T-cell (primary cell): ENCODE data around the gene PEAK3. TPM values are rescaled to one million over a fixed set of nuclear protein-coding genes. Genes with fewer than 3 reads are reported as not detected.

Experiments
- ATAC-seq, 4 experiments: fragments of 200-7000 bp in 3 of 4; fragments of 150-1000 bp in 1 of 4; cut with Tn5 transposase; replicated peaks in 1 of 4; 1 replicate in 3 of 4; 2 replicates in 1 of 4; pipeline ENCODE4 v1.10.0; 2021; ENCODE audit warnings: moderate library complexity in 3 of 4, mild to moderate bottlenecking in 2 of 4, moderate number of reproducible peaks in 1 of 4
- CTCF ChIA-PET, 2 donors: fragments of 300-600 bp; sonication (Branson Sonifier 250); formaldehyde crosslinking; loops; one replicate each; lab custom pipeline; 2022; ENCODE audit warnings: antibody characterized with exemption in 2 of 2; lab: Charles Lee
- POLR2A ChIA-PET, 2 donors: fragments of 300-600 bp; sonication (Branson Sonifier 250); formaldehyde crosslinking; loops; one replicate each; lab custom pipeline; 2022; ENCODE audit warnings: antibody characterized with exemption in 2 of 2; lab: Charles Lee
- DNase-seq, 35 experiments: peaks; one replicate each; pipeline versions ENCODE4 v3.0.0 to v3.0.0-alpha.2; 2013 to 2023
- H3K27ac ChIP-seq: one replicate; pipeline ENCODE4 v1.5.1; 2013; ENCODE audit warnings: low read length
- H3K27me3 ChIP-seq, 2 experiments: replicated peaks in 1 of 2; 1 replicate in 1 of 2; 2 replicates in 1 of 2; pipeline versions ENCODE4 v1.6.1 to v1.7.0; 2013; ENCODE audit warnings: low read length in 1 of 2, mixed read lengths in 1 of 2; ENCODE audit not compliant: control insufficient read depth in 2 of 2, insufficient read depth in 2 of 2; ENCODE audit errors: extremely low read depth in 1 of 2
- H3K36me3 ChIP-seq, 2 donors: 1 replicate in 1 of 2; 2 replicates in 1 of 2; pipeline versions ENCODE4 v1.6.1 to v1.7.0; 2013; ENCODE audit warnings: low read length in 1 of 2; ENCODE audit not compliant: control insufficient read depth in 2 of 2, insufficient read depth in 1 of 2; ENCODE audit errors: extremely low read depth in 1 of 2
- H3K4me1 ChIP-seq, 2 experiments: 1 replicate in 1 of 2; 2 replicates in 1 of 2; pipeline versions ENCODE4 v1.6.1 to v1.7.0; 2013; ENCODE audit warnings: low read length in 2 of 2, mixed read lengths in 1 of 2; ENCODE audit not compliant: insufficient read depth in 2 of 2, control insufficient read depth in 1 of 2; ENCODE audit errors: extremely low read depth in 1 of 2
- H3K4me3 ChIP-seq, 2 donors: 1 replicate in 1 of 2; 2 replicates in 1 of 2; pipeline versions ENCODE4 v1.5.1 to v1.7.0; 2013; ENCODE audit warnings: mild to moderate bottlenecking in 2 of 2, low read length in 1 of 2, moderate library complexity in 1 of 2; ENCODE audit not compliant: control insufficient read depth in 1 of 2; ENCODE audit errors: extremely low read depth in 1 of 2
- H3K9me3 ChIP-seq: 2 replicates; pipeline ENCODE4 v1.7.0; 2013
- H3K27ac Mint-ChIP-seq, 2 donors: one replicate each; pipeline ENCODE4 v1.8.0; 2020 to 2021; ENCODE audit warnings: mild to moderate bottlenecking in 2 of 2, mixed read lengths in 2 of 2
- H3K27me3 Mint-ChIP-seq, 2 donors: one replicate each; pipeline ENCODE4 v1.8.0; 2021 to 2022; ENCODE audit warnings: mixed read lengths in 2 of 2
- H3K36me3 Mint-ChIP-seq: one replicate; pipeline ENCODE4 v1.8.0; 2021; ENCODE audit warnings: mixed read lengths
- H3K4me1 Mint-ChIP-seq, 3 donors: one replicate each; pipeline ENCODE4 v1.8.0; 2020 to 2022; ENCODE audit warnings: mixed read lengths in 3 of 3, mild to moderate bottlenecking in 1 of 3
- H3K4me3 Mint-ChIP-seq, 3 donors: one replicate each; pipeline ENCODE4 v1.8.0; 2020 to 2022; ENCODE audit warnings: mild to moderate bottlenecking in 3 of 3, mixed read lengths in 3 of 3, moderate library complexity in 3 of 3
- H3K9me3 Mint-ChIP-seq, 3 donors: one replicate each; pipeline ENCODE4 v1.8.0; 2020 to 2022; ENCODE audit warnings: mixed read lengths in 3 of 3
- WGBS: methylation state at CpG from one replicate; pipeline ENCODE4 v1.1.5; 2013; ENCODE audit warnings: missing lambda C conversion rate; ENCODE audit not compliant: insufficient coverage; 5-methylcytosine and 5-hydroxymethylcytosine counted together
- total RNA-seq, 35 experiments: library from RNA in 6 of 35; stranded (reverse) in 6 of 35; fragments of 120-200 nt in 1 of 35; gene quantifications; one replicate each; pipeline versions ENCODE4 v1.2.1 to v1.2.4 and lab custom pipeline; 2013 to 2026

The PEAK3 gene
- total RNA-seq, 5 donors from 2014 or later (not counting 1 experiment from before 2014, with no cell fraction given): 0.22 to 0.49 (median 0.30) TPM; not detected in 2

DNA sequence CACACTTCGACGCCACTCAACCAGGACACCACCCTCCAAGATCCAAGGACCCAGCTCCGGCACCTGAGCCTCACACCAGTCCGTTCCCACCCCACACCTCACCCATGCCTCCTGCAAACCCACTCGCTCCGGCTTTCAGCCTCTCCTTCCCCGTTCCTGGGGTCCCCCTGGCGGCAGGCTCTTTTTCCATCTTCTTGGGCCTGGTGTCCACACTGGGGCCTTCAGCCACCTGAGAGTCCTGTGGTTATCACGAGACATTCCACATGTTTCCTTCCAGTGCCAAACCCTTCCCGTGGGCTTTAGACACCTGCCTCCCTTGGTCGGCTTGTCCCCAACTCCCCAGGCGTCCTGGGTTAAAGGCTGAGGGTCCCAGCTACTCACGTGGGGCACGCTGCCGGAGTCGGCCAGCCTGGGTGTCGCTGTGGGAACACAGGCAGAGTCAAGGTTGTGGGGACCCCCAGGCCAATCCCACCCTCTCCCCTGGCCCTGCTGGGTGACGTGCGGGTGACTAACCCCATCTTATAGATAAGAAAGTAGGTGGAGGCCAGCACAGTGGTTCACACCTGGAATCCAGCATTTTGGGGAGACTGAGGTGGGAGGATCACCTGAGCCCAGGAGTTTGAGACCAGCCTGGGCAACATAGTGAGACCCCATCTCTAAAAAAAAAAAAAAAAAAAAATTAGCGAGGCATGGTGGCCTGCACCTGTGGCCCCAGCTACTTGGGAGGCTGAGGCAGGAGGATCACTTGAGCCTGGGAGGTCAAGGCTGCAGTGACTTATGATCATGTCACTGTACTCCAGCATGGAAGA, 27.7 kb downstream of the PEAK3 start:
- peak overlapping the region; percentile 41 to 81 (median 54) for H3K4me3 Mint-ChIP-seq

GRCh38 chr19:2253106-2254063, 28.6 kb downstream of the PEAK3 start:
- H3K36me3 ChIP-seq: no peaks in the 10 kb centered on the region
- Mint-ChIP-seq H3K4me3 (peak overlapping the region; percentile 71 to 81 (median 73)), H3K9me3 (no peaks in the 10 kb centered on the region), H3K27ac (peak overlapping the region in 1 of 2 donors; percentile 68), H3K4me1 (peaks cover 18 to 38% (median 22%) of the 10 kb centered on the region in 3 donors), H3K27me3 (peaks cover 0 to 16% of the 10 kb centered on the region in 2 donors), H3K36me3 (no peaks in the 10 kb centered on the region)
- no peak overlapping the region for H3K27ac ChIP-seq
- H3K4me1 ChIP-seq: peaks cover 6 to 68% of the 10 kb centered on the region in 2 experiments
- peak in 27 of 35 experiments; percentile 25 to 71 (median 51) for DNase-seq
- ChIA-PET POLR2A (no interaction called here), CTCF (no interaction called here)
- no peaks in the 10 kb centered on the region for H3K9me3 ChIP-seq
- ATAC-seq: peak; percentile 56 to 66 (median 59)
- H3K4me3 ChIP-seq: peak overlapping the region; percentile 52 to 67
- peaks cover 0 to 50% of the 10 kb centered on the region in 2 experiments for H3K27me3 ChIP-seq
- 8% methylated on average over 69 of the region's 77 CpGs for WGBS

More for the DNA sequence above, 27.7 kb downstream of the PEAK3 start:
- Mint-ChIP-seq H3K36me3 (no peaks in the 10 kb centered on the region), H3K27me3 (peaks cover 0 to 16% of the 10 kb centered on the region in 2 donors), H3K9me3 (no peaks in the 10 kb centered on the region), H3K27ac (peak overlapping the region in 1 of 2 donors; percentile 68), H3K4me1 (peaks cover 22 to 44% (median 27%) of the 10 kb centered on the region in 3 donors)
- DNase-seq (no peak), ATAC-seq (no peak)
- Histone ChIP-seq H3K4me3 (no peak overlapping the region), H3K9me3 (no peaks in the 10 kb centered on the region), H3K36me3 (no peaks in the 10 kb centered on the region), H3K27me3 (peaks cover 0 to 45% of the 10 kb centered on the region in 2 experiments), H3K4me1 (peaks cover 9 to 75% of the 10 kb centered on the region in 2 experiments), H3K27ac (no peak overlapping the region)
- 90% methylated on average over 12 of the region's 20 CpGs for WGBS
- ChIA-PET CTCF (no interaction called here), POLR2A (no interaction called here)

DNA sequence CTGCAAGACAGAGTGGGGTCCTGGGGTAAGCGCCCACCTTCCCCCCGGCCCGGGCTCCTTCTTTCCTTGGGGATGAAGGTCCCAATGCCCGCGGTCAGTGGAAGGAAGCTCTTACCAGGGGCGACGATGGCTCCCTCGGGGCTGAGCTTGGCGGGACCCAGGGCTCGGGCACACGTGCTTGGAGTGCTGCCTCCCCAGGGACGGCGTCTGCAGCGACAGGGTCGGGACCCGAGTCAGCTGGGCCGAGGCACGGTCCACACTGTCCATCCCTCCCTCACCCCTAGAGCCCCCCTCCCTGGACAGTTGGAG, 29.2 kb downstream of the PEAK3 start:
- H3K27me3 Mint-ChIP-seq: peaks cover 0 to 16% of the 10 kb centered on the region in 2 donors
- ChIA-PET CTCF (interaction anchor here in 1 of 2 donors (0.6 kb wide), 1 partner anchor 1735 kb away, joined by 10 read pairs; no protein-coding TSS in a partner anchor), POLR2A (interaction anchor here in 1 of 2 donors (0.5 kb wide), 1 partner anchor 8 kb away, joined by 4 read pairs; no protein-coding TSS in a partner anchor)
- no peak overlapping the region for H3K27ac Mint-ChIP-seq
- H3K4me3 Mint-ChIP-seq: peak overlapping the region; percentile 71 to 81 (median 73)
- H3K36me3 Mint-ChIP-seq: no peaks in the 10 kb centered on the region
- peak overlapping the region; percentile 52 to 67 for H3K4me3 ChIP-seq
- H3K9me3 Mint-ChIP-seq: no peaks in the 10 kb centered on the region
- H3K27me3 ChIP-seq: peaks cover 0 to 50% of the 10 kb centered on the region in 2 experiments
- ATAC-seq (peak in 2 of 4 experiments; percentile 3 to 5), DNase-seq (no peak)
- H3K27ac ChIP-seq: no peak overlapping the region
- peaks cover 0 to 5% of the 10 kb centered on the region in 2 donors for H3K36me3 ChIP-seq
- H3K9me3 ChIP-seq: no peaks in the 10 kb centered on the region
- 7% methylated on average over 14 of the region's 18 CpGs for WGBS
- peaks cover 5 to 63% of the 10 kb centered on the region in 2 experiments for H3K4me1 ChIP-seq
- peaks cover 11 to 32% (median 15%) of the 10 kb centered on the region in 3 donors for H3K4me1 Mint-ChIP-seq

DNA sequence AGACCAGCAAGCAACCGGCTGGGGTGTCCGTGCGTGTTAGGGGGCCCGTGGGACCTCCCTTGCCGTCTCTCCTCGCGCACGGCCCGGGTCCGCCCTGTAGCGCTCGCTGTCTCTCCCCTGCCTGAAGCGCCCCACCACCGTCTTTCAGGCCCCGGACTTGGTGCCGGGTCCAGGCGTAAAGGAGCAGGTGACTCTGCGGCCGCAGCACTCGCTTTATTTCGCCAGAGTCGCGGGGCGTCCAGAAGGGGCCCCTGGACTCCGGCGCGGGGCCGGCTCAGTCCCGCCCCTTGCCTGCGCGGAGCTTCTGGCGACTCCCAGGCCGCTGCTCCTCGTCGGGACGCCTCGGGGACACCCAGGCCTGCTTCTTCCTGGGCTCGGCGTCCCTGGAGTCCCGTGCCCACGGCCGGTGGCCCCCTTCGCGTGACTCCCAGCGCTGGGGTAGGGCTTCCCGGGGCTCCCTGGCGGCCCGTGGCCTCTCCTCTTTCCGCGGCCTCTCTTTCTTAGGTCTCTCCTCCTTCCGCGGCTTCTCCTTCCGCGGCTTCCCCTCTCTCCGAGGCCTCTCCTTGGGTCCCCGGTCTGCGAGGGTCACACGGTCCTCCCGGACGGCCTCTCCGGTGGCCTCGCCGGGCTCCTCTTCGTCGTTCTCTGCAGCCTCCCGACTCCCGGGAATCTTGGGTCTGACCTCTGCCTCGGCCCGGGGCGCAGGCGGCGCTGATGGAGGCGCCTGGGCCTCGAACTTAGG, 29.7 kb downstream of the PEAK3 start:
- ATAC-seq: no peak
- Mint-ChIP-seq H3K27ac (no peak overlapping the region), H3K27me3 (peaks cover 0 to 16% of the 10 kb centered on the region in 2 donors), H3K4me1 (peaks cover 9 to 29% (median 11%) of the 10 kb centered on the region in 3 donors), H3K36me3 (no peaks in the 10 kb centered on the region), H3K9me3 (no peaks in the 10 kb centered on the region), H3K4me3 (peak overlapping the region; percentile 71 to 81 (median 73))
- peaks cover 0 to 9% of the 10 kb centered on the region in 2 donors for H3K36me3 ChIP-seq
- no peak for DNase-seq
- CTCF ChIA-PET: interaction anchor here in 1 of 2 donors (0.6 kb wide), 1 partner anchor 1735 kb away, joined by 10 read pairs; no protein-coding TSS in a partner anchor
- 14% methylated on average over 68 of the region's 74 CpGs for WGBS
- POLR2A ChIA-PET: interaction anchor here in 1 of 2 donors (0.5 kb wide), 1 partner anchor 9 kb away, joined by 4 read pairs; no protein-coding TSS in a partner anchor
- no peaks in the 10 kb centered on the region for H3K9me3 ChIP-seq
- H3K27me3 ChIP-seq: peaks cover 0 to 50% of the 10 kb centered on the region in 2 experiments
- no peak overlapping the region for H3K27ac ChIP-seq
- peaks cover 5 to 58% of the 10 kb centered on the region in 2 experiments for H3K4me1 ChIP-seq
- peak overlapping the region; percentile 52 to 67 for H3K4me3 ChIP-seq

- Mint-ChIP-seq H3K27me3 (peaks cover 0 to 16% of the 10 kb centered on the region in 2 donors), H3K9me3 (no peaks in the 10 kb centered on the region), H3K36me3 (no peaks in the 10 kb centered on the region), H3K4me3 (peak overlapping the region; percentile 43 to 81 (median 52)), H3K27ac (no peak overlapping the region), H3K4me1 (peaks cover 4 to 24% (median 8%) of the 10 kb centered on the region in 3 donors)
- DNase-seq: peak in 1 of 35 experiments; percentile 42
- Histone ChIP-seq H3K27ac (no peak overlapping the region), H3K4me3 (peak overlapping the region; percentile 52 to 67), H3K4me1 (peaks cover 5 to 52% of the 10 kb centered on the region in 2 experiments), H3K9me3 (no peaks in the 10 kb centered on the region), H3K27me3 (peaks cover 0 to 50% of the 10 kb centered on the region in 2 experiments), H3K36me3 (peaks cover 5 to 17% of the 10 kb centered on the region in 2 donors)
- ChIA-PET CTCF (no interaction called here), POLR2A (no interaction called here)
- 6% methylated on average over 124 of the region's 125 CpGs for WGBS
- peak; percentile 6 to 29 (median 22) for ATAC-seq
These were observed 30.6 kb downstream of the PEAK3 start for GRCh38 chr19:2251106-2252054.
